Neural cell (in vitro differentiated cells): ENCODE results near the gene RPN1. TPM values are rescaled to one million over a fixed set of nuclear protein-coding genes. Genes with fewer than 3 reads are reported as not detected.

Source experiments
- H2AFZ ChIP-seq: fragments of 200-600, 300-800 bp; sonication (generic), shearing (Covaris generic); 2 replicates; pipeline ENCODE4 v1.6.0; 2014; ENCODE audit warnings: low read depth, mild to moderate bottlenecking, antibody characterized with exemption, low read length, moderate library complexity
- H3F3A ChIP-seq: fragments of 200-600 bp; shearing (Covaris generic); 2 replicates; pipeline ENCODE4 v1.6.1; 2016; ENCODE audit warnings: mild to moderate bottlenecking, moderate library complexity, mixed read lengths, antibody characterized with exemption, low read length; ENCODE audit not compliant: insufficient read depth, poor library complexity, severe bottlenecking
- H3K27ac ChIP-seq: fragments of 200-600, 300-800 bp; sonication (generic), shearing (Covaris generic); 2 replicates; pipeline ENCODE4 v1.5.1; 2014; ENCODE audit warnings: mild to moderate bottlenecking, low read length, moderate library complexity
- H3K27me3 ChIP-seq: fragments of 300-800, 200-600 bp; sonication (generic), shearing (Covaris generic); 2 replicates; pipeline ENCODE4 v1.6.0; 2014; ENCODE audit warnings: mild to moderate bottlenecking, low read depth, low read length, moderate library complexity; ENCODE audit not compliant: insufficient read depth
- H3K36me3 ChIP-seq: fragments of 300-800, 200-600 bp; sonication (generic), shearing (Covaris generic); 2 replicates; pipeline ENCODE4 v1.5.1; 2014; ENCODE audit warnings: mild to moderate bottlenecking, antibody characterized with exemption, low read length, moderate library complexity; ENCODE audit not compliant: insufficient read depth
- H3K4me2 ChIP-seq: fragments of 300-800, 200-600 bp; sonication (generic), shearing (Covaris generic); 2 replicates; pipeline ENCODE4 v1.6.0; 2014; ENCODE audit warnings: mild to moderate bottlenecking, low read length
- H3K4me3 ChIP-seq: fragments of 300-800, 200-600 bp; sonication (generic), shearing (Covaris generic); 2 replicates; pipeline ENCODE4 v1.5.1; 2014; ENCODE audit warnings: mild to moderate bottlenecking, low read length, moderate library complexity
- H3K79me2 ChIP-seq: fragments of 200-600 bp; shearing (Covaris generic); replicated peaks from 2 replicates; pipeline ENCODE4 v1.6.0; 2014; ENCODE audit warnings: mild to moderate bottlenecking, low read length, moderate library complexity; ENCODE audit not compliant: insufficient read depth
- H3K9ac ChIP-seq: fragments of 300-800, 200-600 bp; sonication (generic), shearing (Covaris generic); 2 replicates; pipeline ENCODE4 v1.6.1; 2016; ENCODE audit warnings: mild to moderate bottlenecking, low read length, mixed read lengths
- H3K9me2 ChIP-seq: fragments of 200-600 bp; shearing (Covaris generic); 2 replicates; pipeline ENCODE4 v1.6.1; 2016; ENCODE audit warnings: mild to moderate bottlenecking, low read length, mixed read lengths; ENCODE audit not compliant: insufficient read depth
- H3K9me3 ChIP-seq: fragments of 200-600, 300-800 bp; sonication (generic), shearing (Covaris generic); 2 replicates; pipeline ENCODE4 v1.6.1; 2016; ENCODE audit warnings: mild to moderate bottlenecking, mixed run types, low read length, moderate library complexity, mixed read lengths
- H4K20me1 ChIP-seq: fragments of 200-600 bp; shearing (Covaris generic); 2 replicates; pipeline ENCODE4 v1.6.1; 2016; ENCODE audit warnings: mild to moderate bottlenecking, mixed run types; ENCODE audit not compliant: insufficient read depth
- EP300 ChIP-seq: fragments of 450-650 bp; conservative IDR thresholded peaks from 2 replicates; pipeline ENCODE4 v1.6.1; 2014; ENCODE audit warnings: antibody characterized with exemption, mild to moderate bottlenecking, moderate library complexity; ENCODE audit not compliant: poor library complexity, severe bottlenecking
- EZH2 ChIP-seq: fragments of 200-600, 300-800 bp; shearing (Covaris generic), sonication (generic); IDR thresholded peaks from 2 replicates; pipeline ENCODE4 v1.6.1; 2014; ENCODE audit warnings: antibody characterized with exemption, low read length, borderline replicate concordance, mild to moderate bottlenecking; ENCODE audit not compliant: insufficient read depth, poor library complexity, severe bottlenecking
- MXI1 ChIP-seq: fragments of 450-650 bp; conservative IDR thresholded peaks from 2 replicates; pipeline ENCODE4 v1.6.1; 2014; ENCODE audit warnings: antibody characterized with exemption, mild to moderate bottlenecking; ENCODE audit not compliant: poor library complexity, severe bottlenecking
- POLR2AphosphoS5 ChIP-seq: IDR thresholded peaks from 2 replicates; pipeline ENCODE4 v1.6.1; 2012
- RAD21 ChIP-seq: fragments of 450-650 bp; conservative IDR thresholded peaks from 2 replicates; pipeline ENCODE4 v1.6.1; 2014; ENCODE audit warnings: antibody characterized with exemption, mild to moderate bottlenecking, moderate library complexity
- SMC3 ChIP-seq: fragments of 450-650 bp; conservative IDR thresholded peaks from 2 replicates; pipeline ENCODE4 v1.6.1; 2014; ENCODE audit warnings: antibody characterized with exemption, mild to moderate bottlenecking, moderate library complexity; ENCODE audit not compliant: poor library complexity
- TAF1 ChIP-seq: IDR thresholded peaks from 2 replicates; pipeline ENCODE4 v1.6.1; 2012; ENCODE audit warnings: low read depth
- polyA minus RNA-seq: library from RNA; depleted of rRNA, polyadenylated mRNA; stranded (reverse); fragments of >200 nt; gene quantifications from 2 replicates; pipeline ENCODE4 v1.2.3, GENCODE V29; 2014
- polyA plus RNA-seq: library from polyadenylated mRNA; depleted of rRNA; stranded (reverse); fragments of >200 nt; gene quantifications from 2 replicates; pipeline ENCODE4 v1.2.3, GENCODE V29; 2014
- TF ChIP-seq, protein P1 (sequence below): IDR thresholded peaks from 2 replicates; pipeline ENCODE4 v1.6.1; 2012; ENCODE audit warnings: borderline replicate concordance
- TF ChIP-seq, protein P2 (sequence below): fragments of 450-650 bp; IDR thresholded peaks from 2 replicates; pipeline ENCODE4 v1.5.1; 2014; ENCODE audit warnings: antibody characterized with exemption, mild to moderate bottlenecking, moderate library complexity; ENCODE audit not compliant: poor library complexity, severe bottlenecking

RPN1 gene
- polyA plus RNA-seq (201 and 218 TPM in 2 replicates), polyA minus RNA-seq (235 and 246 TPM in 2 replicates)

DNA sequence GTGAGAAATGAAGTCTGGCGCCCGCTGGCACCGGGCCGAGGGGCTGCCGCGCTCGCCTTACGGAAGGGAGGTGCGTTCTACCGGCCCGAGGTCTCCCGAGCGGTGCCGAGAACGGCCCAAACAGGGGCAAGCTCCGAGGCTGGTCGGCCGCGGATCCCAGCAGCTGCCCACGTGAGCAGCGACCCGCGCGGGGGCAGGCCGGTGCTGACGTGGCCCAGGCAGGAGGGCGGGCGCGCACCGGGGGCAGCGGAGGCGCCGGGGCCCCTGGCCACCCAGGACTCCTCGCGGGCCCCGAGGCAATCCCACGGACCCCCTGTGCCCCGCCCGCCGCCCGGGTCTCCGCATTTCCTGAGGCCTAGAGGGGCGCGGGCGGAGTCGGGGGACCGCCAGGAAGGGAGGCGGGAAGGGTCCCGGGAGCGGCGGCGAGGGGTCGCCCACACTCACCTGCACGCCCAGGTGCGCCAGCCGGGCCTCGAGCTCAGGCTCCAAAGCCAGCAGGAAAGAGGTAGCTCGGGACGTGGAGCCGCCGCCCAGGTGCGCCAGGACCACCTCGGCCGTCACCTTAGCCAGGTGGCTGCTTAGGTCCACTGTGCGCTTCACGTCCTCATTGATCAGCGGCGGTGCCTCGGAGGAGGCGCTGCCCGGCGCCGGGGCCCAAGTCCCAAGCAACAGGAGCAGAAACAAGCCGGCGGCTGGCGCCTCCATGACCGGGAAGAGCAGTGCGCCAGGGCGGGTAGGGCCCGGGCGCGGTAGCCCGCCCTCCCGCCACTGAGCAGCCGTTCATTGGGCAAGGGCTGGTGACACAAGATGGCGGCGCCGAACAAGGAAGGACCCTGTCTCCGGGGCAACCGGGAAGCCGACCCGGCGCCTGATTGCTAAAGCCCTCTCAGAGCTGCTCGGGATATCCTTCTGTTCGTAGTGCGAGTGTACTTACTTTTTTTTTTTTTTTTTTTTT is at the start of gene RPN1:
Gene RPN1 (minus strand): TSS at position 723 of the 955 bp plus-strand sequence. CDS start 18 bp downstream, at position 705.
- Histone ChIP-seq H3K9me3 (no peaks in the 10 kb centered on the region), H2AFZ (peak within 1 kb of the TSS; percentile 52), H3K9me2 (no peaks in the 10 kb centered on the region), H3K4me2 (peak within 1 kb of the TSS; percentile 77), H3K79me2 (peaks cover 40% of the 10 kb centered on the region), H3K36me3 (no peaks in the 10 kb centered on the region), H3K27me3 (no peaks in the 10 kb centered on the region), H3F3A (no peaks in the 10 kb centered on the region), H3K4me3 (peak within 1 kb of the TSS; percentile 94), H3K27ac (peak within 1 kb of the TSS; percentile 87), H4K20me1 (no peaks in the 10 kb centered on the region), H3K9ac (peak within 1 kb of the TSS; percentile 92)
- no peak for TF ChIP-seq TAF1
- TF ChIP-seq, protein P1, sequence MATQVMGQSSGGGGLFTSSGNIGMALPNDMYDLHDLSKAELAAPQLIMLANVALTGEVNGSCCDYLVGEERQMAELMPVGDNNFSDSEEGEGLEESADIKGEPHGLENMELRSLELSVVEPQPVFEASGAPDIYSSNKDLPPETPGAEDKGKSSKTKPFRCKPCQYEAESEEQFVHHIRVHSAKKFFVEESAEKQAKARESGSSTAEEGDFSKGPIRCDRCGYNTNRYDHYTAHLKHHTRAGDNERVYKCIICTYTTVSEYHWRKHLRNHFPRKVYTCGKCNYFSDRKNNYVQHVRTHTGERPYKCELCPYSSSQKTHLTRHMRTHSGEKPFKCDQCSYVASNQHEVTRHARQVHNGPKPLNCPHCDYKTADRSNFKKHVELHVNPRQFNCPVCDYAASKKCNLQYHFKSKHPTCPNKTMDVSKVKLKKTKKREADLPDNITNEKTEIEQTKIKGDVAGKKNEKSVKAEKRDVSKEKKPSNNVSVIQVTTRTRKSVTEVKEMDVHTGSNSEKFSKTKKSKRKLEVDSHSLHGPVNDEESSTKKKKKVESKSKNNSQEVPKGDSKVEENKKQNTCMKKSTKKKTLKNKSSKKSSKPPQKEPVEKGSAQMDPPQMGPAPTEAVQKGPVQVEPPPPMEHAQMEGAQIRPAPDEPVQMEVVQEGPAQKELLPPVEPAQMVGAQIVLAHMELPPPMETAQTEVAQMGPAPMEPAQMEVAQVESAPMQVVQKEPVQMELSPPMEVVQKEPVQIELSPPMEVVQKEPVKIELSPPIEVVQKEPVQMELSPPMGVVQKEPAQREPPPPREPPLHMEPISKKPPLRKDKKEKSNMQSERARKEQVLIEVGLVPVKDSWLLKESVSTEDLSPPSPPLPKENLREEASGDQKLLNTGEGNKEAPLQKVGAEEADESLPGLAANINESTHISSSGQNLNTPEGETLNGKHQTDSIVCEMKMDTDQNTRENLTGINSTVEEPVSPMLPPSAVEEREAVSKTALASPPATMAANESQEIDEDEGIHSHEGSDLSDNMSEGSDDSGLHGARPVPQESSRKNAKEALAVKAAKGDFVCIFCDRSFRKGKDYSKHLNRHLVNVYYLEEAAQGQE = peak; percentile 83
- TF ChIP-seq, protein P2, sequence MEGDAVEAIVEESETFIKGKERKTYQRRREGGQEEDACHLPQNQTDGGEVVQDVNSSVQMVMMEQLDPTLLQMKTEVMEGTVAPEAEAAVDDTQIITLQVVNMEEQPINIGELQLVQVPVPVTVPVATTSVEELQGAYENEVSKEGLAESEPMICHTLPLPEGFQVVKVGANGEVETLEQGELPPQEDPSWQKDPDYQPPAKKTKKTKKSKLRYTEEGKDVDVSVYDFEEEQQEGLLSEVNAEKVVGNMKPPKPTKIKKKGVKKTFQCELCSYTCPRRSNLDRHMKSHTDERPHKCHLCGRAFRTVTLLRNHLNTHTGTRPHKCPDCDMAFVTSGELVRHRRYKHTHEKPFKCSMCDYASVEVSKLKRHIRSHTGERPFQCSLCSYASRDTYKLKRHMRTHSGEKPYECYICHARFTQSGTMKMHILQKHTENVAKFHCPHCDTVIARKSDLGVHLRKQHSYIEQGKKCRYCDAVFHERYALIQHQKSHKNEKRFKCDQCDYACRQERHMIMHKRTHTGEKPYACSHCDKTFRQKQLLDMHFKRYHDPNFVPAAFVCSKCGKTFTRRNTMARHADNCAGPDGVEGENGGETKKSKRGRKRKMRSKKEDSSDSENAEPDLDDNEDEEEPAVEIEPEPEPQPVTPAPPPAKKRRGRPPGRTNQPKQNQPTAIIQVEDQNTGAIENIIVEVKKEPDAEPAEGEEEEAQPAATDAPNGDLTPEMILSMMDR = no peak
- no peak for TF ChIP-seq EZH2
- TF ChIP-seq POLR2AphosphoS5 = peak; percentile 84
- TF ChIP-seq RAD21 = no peak
- peak; percentile 28 for TF ChIP-seq EP300
- TF ChIP-seq SMC3 = peak; percentile 44
- peak; percentile 80 for TF ChIP-seq MXI1

DNA sequence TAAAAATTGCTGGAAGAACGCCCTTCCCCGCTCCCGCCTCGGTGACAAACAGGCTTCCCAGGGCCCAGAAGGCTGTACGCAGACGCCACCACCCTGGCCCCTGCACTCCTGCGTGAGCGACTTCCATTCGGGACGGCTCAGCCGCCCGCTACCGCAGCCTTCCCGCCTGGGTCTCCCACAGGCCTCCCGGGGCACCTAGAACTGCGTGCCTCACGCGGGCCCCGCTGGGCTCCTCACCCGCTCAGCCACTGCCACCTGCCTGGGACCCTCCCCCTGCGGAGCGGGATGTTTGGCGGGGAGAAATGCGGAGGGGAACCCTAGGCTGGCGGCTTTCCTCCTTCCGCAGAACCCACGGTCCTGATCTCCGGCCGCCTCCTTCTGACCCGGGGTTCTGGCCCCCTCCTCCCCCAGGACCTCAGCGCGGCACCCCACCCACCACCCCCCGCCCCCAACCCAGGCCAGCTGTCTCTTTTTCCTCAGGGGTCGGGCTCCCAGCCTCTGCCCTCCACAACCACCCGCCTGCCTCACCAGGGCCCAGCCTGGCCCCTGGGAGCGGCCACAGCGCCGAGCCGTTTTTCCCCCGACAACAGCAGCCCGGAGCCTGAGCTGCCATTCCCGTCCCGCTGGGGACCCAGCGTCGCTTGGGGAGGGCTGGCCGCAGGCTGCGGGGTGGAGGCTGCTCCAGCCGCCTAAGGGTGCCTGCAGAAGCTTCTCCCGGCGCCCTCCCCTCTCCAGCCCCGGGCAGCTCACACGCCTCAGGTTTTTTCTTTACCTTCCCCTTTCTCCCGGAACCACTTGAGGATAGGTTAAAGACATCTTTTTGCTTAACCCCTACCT is 47.8 kb upstream of the RPN1 start:
- Histone ChIP-seq H3K27me3 (no peaks in the 10 kb centered on the region), H3K79me2 (no peaks in the 10 kb centered on the region), H3K9me3 (no peaks in the 10 kb centered on the region), H2AFZ (no peak overlapping the region), H3K9me2 (no peaks in the 10 kb centered on the region), H4K20me1 (no peaks in the 10 kb centered on the region), H3K27ac (no peak overlapping the region), H3K4me3 (no peak overlapping the region), H3K9ac (no peak overlapping the region), H3F3A (no peaks in the 10 kb centered on the region), H3K36me3 (no peaks in the 10 kb centered on the region), H3K4me2 (no peak overlapping the region)
- TF ChIP-seq SMC3 (no peak), POLR2AphosphoS5 (no peak), EP300 (no peak), TAF1 (no peak), MXI1 (no peak), EZH2 (no peak), RAD21 (no peak)
- TF ChIP-seq, protein P2 = no peak
- TF ChIP-seq, protein P1 = no peak
